Esophagus muscularis mucosa (tissue), 4 donors: ENCODE measurements around the gene CD300LG. TPM values are rescaled to one million over a fixed set of nuclear protein-coding genes. Genes with fewer than 3 reads are reported as not detected.

Source experiments
- DNase-seq: peaks from one replicate; pipeline ENCODE4 v3.0.0-alpha.2; 2017; ENCODE audit errors: extremely low spot score
- H3K27ac ChIP-seq, 4 donors: fragments of 200-600 bp; sonication (generic); replicated peaks in 1 of 4; 1 replicate in 3 of 4; 2 replicates in 1 of 4; pipeline ENCODE4 v1.5.1; 2016 to 2019; ENCODE audit warnings: mild to moderate bottlenecking in 1 of 4
- H3K27me3 ChIP-seq, 4 donors: fragments of 200-600 bp; sonication (generic); one replicate each; pipeline versions ENCODE4 v1.5.1 to v1.6.0; 2016 to 2019
- H3K36me3 ChIP-seq, 4 donors: fragments of 200-600 bp; sonication (generic); one replicate each; pipeline ENCODE4 v1.5.1; 2016 to 2019
- H3K4me1 ChIP-seq, 4 donors: fragments of 200-600 bp; sonication (generic); one replicate each; pipeline ENCODE4 v1.5.1; 2016 to 2019
- H3K4me3 ChIP-seq, 4 donors: fragments of 200-600 bp; sonication (generic); 1 replicate in 2 of 4; 2 replicates in 2 of 4; pipeline ENCODE4 v1.5.1; 2016 to 2019; ENCODE audit warnings: mild to moderate bottlenecking in 4 of 4, moderate library complexity in 1 of 4
- H3K9me3 ChIP-seq, 4 donors: fragments of 200-600 bp; sonication (generic); 1 replicate in 3 of 4; 2 replicates in 1 of 4; pipeline ENCODE4 v1.5.1; 2016 to 2019
- CTCF ChIP-seq, 3 experiments: fragments of 200-600 bp in 2 of 3; fragments of 450-650 bp in 1 of 3; sonication (generic) in 2 of 3; IDR thresholded peaks; one replicate each; pipeline ENCODE4 v1.5.1; 2017 to 2019; ENCODE audit warnings: antibody characterized with exemption in 3 of 3, mild to moderate bottlenecking in 2 of 3, moderate library complexity in 1 of 3
- EP300 ChIP-seq: sonication (generic); formaldehyde crosslinking; IDR thresholded peaks from one replicate; pipeline ENCODE4 v1.6.1; 2017; ENCODE audit warnings: antibody characterized with exemption
- POLR2A ChIP-seq: fragments of 450-650 bp; IDR thresholded peaks from one replicate; pipeline ENCODE4 v1.6.1; 2017; ENCODE audit warnings: antibody characterized with exemption, moderate library complexity, mild to moderate bottlenecking, low read depth
- POLR2AphosphoS5 ChIP-seq, 2 donors: sonication (generic); formaldehyde crosslinking; IDR thresholded peaks; one replicate each; pipeline ENCODE4 v1.6.1; 2017; ENCODE audit warnings: antibody characterized with exemption in 2 of 2
- WGBS: methylation state at CpG from one replicate; pipeline ENCODE4 v1.1.5; 2018; 5-methylcytosine and 5-hydroxymethylcytosine counted together
- intact Hi-C: fragments of 100-400 bp; cut with DNase I; formaldehyde crosslinking; loops from one replicate; pipeline ENCODE4 v1.15.1; 2023
- total RNA-seq, 4 donors: library from RNA; depleted of rRNA; stranded (reverse); fragments of >200 nt; gene quantifications; one replicate each; pipeline versions ENCODE4 v1.1.0 to v1.2.1, GENCODE V29; 2016

The CD300LG gene
- total RNA-seq, 4 donors from 2014 or later: 0.83 to 12.0 (median 7.3) TPM

DNA sequence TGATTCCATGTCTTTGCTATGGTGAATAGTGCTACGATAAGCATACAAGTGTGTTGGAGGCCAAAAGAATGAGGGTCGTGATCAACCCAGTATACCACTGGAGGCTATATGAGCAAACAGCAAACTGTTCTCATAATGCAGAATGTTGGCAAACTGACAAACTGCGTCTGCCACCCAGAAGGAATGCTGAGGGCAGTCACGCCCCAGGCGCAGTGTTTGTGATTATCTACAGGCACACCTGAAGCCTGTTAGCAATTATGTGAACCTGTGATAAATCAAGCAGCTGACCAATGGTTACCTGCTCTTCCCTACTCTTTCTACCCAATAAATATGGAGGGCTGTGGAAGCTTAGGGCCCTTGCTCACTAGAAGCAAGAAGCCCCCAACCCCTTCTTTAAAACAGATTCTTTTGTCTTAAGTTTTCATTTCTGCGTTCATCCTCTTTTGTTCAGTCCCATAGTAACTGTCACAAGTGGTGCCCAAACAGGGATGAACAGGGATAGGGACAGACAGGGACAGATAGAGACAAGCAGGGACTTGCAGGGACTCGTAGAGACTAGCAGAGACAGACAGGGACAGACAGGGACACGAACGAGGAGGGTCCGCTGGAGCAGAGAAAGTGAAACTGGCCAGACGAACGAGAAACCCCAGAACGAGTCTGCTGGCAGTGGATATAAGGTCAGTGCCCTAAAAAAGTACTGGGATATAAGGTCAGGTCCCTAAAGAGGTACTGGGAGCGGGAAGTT, 25.1 kb downstream of the CD300LG start:
- peaks cover 0 to 13% (median 1%) of the 10 kb centered on the region in 4 donors for H3K4me1 ChIP-seq
- H3K36me3 ChIP-seq: peaks cover 0 to 8% (median 4%) of the 10 kb centered on the region in 4 donors
- no peak overlapping the region for H3K4me3 ChIP-seq
- no peak overlapping the region for H3K27ac ChIP-seq
- peaks cover 0 to 5% (median 0%) of the 10 kb centered on the region in 4 donors for H3K27me3 ChIP-seq
- intact Hi-C loops: loop anchor here (10.0 kb wide), 1 partner anchor 123 kb away; no protein-coding TSS in a partner anchor
- 70% methylated on average over 14 of the region's 14 CpGs for WGBS
- DNase-seq: no peak
- H3K9me3 ChIP-seq: no peaks in the 10 kb centered on the region
- TF ChIP-seq POLR2A (no peak), CTCF (IDR thresholded peaks at IDR 0.05) (no peak), POLR2AphosphoS5 (IDR thresholded peaks at IDR 0.05) (no peak), EP300 (no peak)

DNA sequence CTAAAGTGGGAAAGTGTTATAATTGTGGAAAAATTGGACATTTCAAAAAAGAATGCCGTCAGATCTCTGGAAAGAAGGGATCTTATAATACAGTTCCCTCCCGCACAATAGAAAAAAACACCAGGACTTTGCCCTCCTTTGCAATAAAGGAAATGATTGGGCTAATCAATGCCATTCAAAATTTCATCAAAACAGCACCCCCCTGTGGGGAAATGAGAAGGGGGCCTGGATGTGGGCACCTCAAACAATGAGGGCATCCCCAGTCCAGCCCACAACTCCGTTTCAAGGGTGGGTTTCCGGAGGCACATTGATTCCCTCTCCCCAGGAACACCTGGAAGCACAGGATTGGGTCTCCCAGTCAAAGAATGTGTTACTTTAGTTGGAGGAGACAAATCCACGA, 26.1 kb downstream of the CD300LG start:
- Histone ChIP-seq H3K9me3 (no peaks in the 10 kb centered on the region), H3K4me3 (no peak overlapping the region), H3K36me3 (peaks cover 0 to 17% (median 4%) of the 10 kb centered on the region in 4 donors), H3K4me1 (peaks cover 0 to 13% (median 1%) of the 10 kb centered on the region in 4 donors), H3K27ac (no peak overlapping the region), H3K27me3 (peaks cover 0 to 5% (median 0%) of the 10 kb centered on the region in 4 donors)
- no peak for DNase-seq
- no peak for TF ChIP-seq CTCF (IDR thresholded peaks at IDR 0.05)
- no peak for TF ChIP-seq POLR2A
- no peak for TF ChIP-seq POLR2AphosphoS5 (IDR thresholded peaks at IDR 0.05)
- TF ChIP-seq EP300: no peak
- WGBS: 65% methylated on average over 5 of the region's 5 CpGs
- intact Hi-C loops: loop anchor here (10.0 kb wide), 1 partner anchor 122 kb away; no protein-coding TSS in a partner anchor

GRCh38 chr17:43873815-43874214, 26.8 kb downstream of the CD300LG start:
- Histone ChIP-seq H3K4me1 (peaks cover 6 to 15% (median 7%) of the 10 kb centered on the region in 4 donors), H3K36me3 (peaks cover 0 to 17% (median 4%) of the 10 kb centered on the region in 4 donors), H3K9me3 (no peaks in the 10 kb centered on the region), H3K27ac (no peak overlapping the region), H3K27me3 (no peaks in the 10 kb centered on the region), H3K4me3 (no peak overlapping the region)
- intact Hi-C loops: loop anchor here (10.0 kb wide), 1 partner anchor 121 kb away; no protein-coding TSS in a partner anchor
- TF ChIP-seq POLR2A (no peak), EP300 (no peak), CTCF (IDR thresholded peaks at IDR 0.05) (no peak), POLR2AphosphoS5 (IDR thresholded peaks at IDR 0.05) (no peak)
- 68% methylated on average over 6 of the region's 6 CpGs for WGBS
- no peak for DNase-seq

GRCh38 chr17:43874293-43874692, 27.3 kb downstream of the CD300LG start:
- Histone ChIP-seq H3K4me1 (peaks cover 9 to 19% (median 10%) of the 10 kb centered on the region in 4 donors), H3K27ac (no peak overlapping the region), H3K9me3 (no peaks in the 10 kb centered on the region), H3K27me3 (no peaks in the 10 kb centered on the region), H3K4me3 (no peak overlapping the region), H3K36me3 (peaks cover 0 to 20% (median 7%) of the 10 kb centered on the region in 4 donors)
- WGBS: 71% methylated on average over 3 of the region's 3 CpGs
- no peak for DNase-seq
- intact Hi-C loops: loop anchor here (10.0 kb wide), 1 partner anchor 121 kb away; no protein-coding TSS in a partner anchor
- no peak for TF ChIP-seq EP300
- no peak for TF ChIP-seq POLR2AphosphoS5 (IDR thresholded peaks at IDR 0.05)

GRCh38 chr17:43875476-43876147, 28.6 kb downstream of the CD300LG start:
- no peak for DNase-seq
- no peak overlapping the region for H3K27ac ChIP-seq
- peaks cover 9 to 19% (median 10%) of the 10 kb centered on the region in 4 donors for H3K4me1 ChIP-seq
- no peaks in the 10 kb centered on the region for H3K9me3 ChIP-seq
- H3K4me3 ChIP-seq: no peak overlapping the region
- no peak for TF ChIP-seq EP300
- no peak for TF ChIP-seq POLR2A
- TF ChIP-seq POLR2AphosphoS5 (IDR thresholded peaks at IDR 0.05): no peak
- no peak for TF ChIP-seq CTCF (IDR thresholded peaks at IDR 0.05)
- H3K27me3 ChIP-seq: no peaks in the 10 kb centered on the region
- WGBS: 89% methylated on average over 3 of the region's 3 CpGs
- intact Hi-C loops: loop anchor here (10.0 kb wide), 1 partner anchor 119 kb away; no protein-coding TSS in a partner anchor
- peaks cover 0 to 33% (median 13%) of the 10 kb centered on the region in 4 donors for H3K36me3 ChIP-seq
